Mucosa of rectum (tissue), 2 donors: ENCODE measurements around the gene RAD18.

Source experiments
- H3K27ac ChIP-seq, 2 donors: one replicate each; pipeline ENCODE4 v1.7.0; 2013; ENCODE audit warnings: inconsistent platforms in 2 of 2, low read depth in 2 of 2, low read length in 2 of 2
- H3K27me3 ChIP-seq, 2 donors: one replicate each; pipeline ENCODE4 v1.7.0; 2013; ENCODE audit warnings: low read length in 2 of 2; ENCODE audit not compliant: control insufficient read depth in 2 of 2, insufficient read depth in 2 of 2
- H3K36me3 ChIP-seq, 2 donors: one replicate each; pipeline ENCODE4 v1.7.0; 2013; ENCODE audit warnings: low read length in 2 of 2; ENCODE audit not compliant: control insufficient read depth in 2 of 2, insufficient read depth in 2 of 2
- H3K4me1 ChIP-seq, 2 donors: one replicate each; pipeline ENCODE4 v1.7.0; 2013; ENCODE audit warnings: low read length in 2 of 2, mild to moderate bottlenecking in 1 of 2; ENCODE audit not compliant: control insufficient read depth in 2 of 2, insufficient read depth in 2 of 2
- H3K4me3 ChIP-seq, 2 donors: one replicate each; pipeline ENCODE4 v1.7.0; 2013; ENCODE audit warnings: low read length in 2 of 2
- H3K9ac ChIP-seq, 2 donors: one replicate each; pipeline ENCODE4 v1.7.0; 2013; ENCODE audit warnings: low read length in 2 of 2, low read depth in 1 of 2, mild to moderate bottlenecking in 1 of 2
- H3K9me3 ChIP-seq, 2 donors: one replicate each; pipeline ENCODE4 v1.7.0; 2013; ENCODE audit warnings: low read length in 2 of 2; ENCODE audit not compliant: control insufficient read depth in 2 of 2
- donor health status: healthy.
- donor health status: Normal muscosa, but diverticular disease.

RAD18 gene

GRCh38 chr3:8853081-8853480, 110.2 kb downstream of the RAD18 start:
- H3K4me1 ChIP-seq: no peaks in the 10 kb centered on the region
- no peaks in the 10 kb centered on the region for H3K27me3 ChIP-seq
- H3K9me3 ChIP-seq: no peaks in the 10 kb centered on the region
- no peaks in the 10 kb centered on the region for H3K36me3 ChIP-seq
- H3K4me3 ChIP-seq: no peak overlapping the region
- H3K9ac ChIP-seq: no peak overlapping the region
- H3K27ac ChIP-seq: no peak overlapping the region

GRCh38 chr3:8852511-8852910, 110.8 kb downstream of the RAD18 start:
- Histone ChIP-seq H3K9ac (no peak overlapping the region), H3K27me3 (no peaks in the 10 kb centered on the region), H3K9me3 (no peaks in the 10 kb centered on the region), H3K4me3 (no peak overlapping the region), H3K36me3 (no peaks in the 10 kb centered on the region), H3K4me1 (no peaks in the 10 kb centered on the region), H3K27ac (no peak overlapping the region)

GRCh38 chr3:8851703-8852102, 111.6 kb downstream of the RAD18 start:
- H3K4me3 ChIP-seq: no peak overlapping the region
- no peak overlapping the region for H3K27ac ChIP-seq
- H3K36me3 ChIP-seq: no peaks in the 10 kb centered on the region
- no peaks in the 10 kb centered on the region for H3K27me3 ChIP-seq
- no peaks in the 10 kb centered on the region for H3K4me1 ChIP-seq
- no peak overlapping the region for H3K9ac ChIP-seq
- no peaks in the 10 kb centered on the region for H3K9me3 ChIP-seq

- H3K4me1 ChIP-seq: no peaks in the 10 kb centered on the region
- H3K36me3 ChIP-seq: no peaks in the 10 kb centered on the region
- no peak overlapping the region for H3K27ac ChIP-seq
- no peaks in the 10 kb centered on the region for H3K9me3 ChIP-seq
- H3K9ac ChIP-seq: no peak overlapping the region
- H3K27me3 ChIP-seq: no peaks in the 10 kb centered on the region
- H3K4me3 ChIP-seq: no peak overlapping the region
Measured at GRCh38 chr3:8848696-8849131, 114.6 kb downstream of the RAD18 start.

GRCh38 chr3:8847317-8847716, 116.0 kb downstream of the RAD18 start:
- Histone ChIP-seq H3K27me3 (no peaks in the 10 kb centered on the region), H3K27ac (no peak overlapping the region), H3K4me3 (no peak overlapping the region), H3K9me3 (no peaks in the 10 kb centered on the region), H3K36me3 (no peaks in the 10 kb centered on the region), H3K9ac (no peak overlapping the region), H3K4me1 (no peaks in the 10 kb centered on the region)

- H3K27ac ChIP-seq: no peak overlapping the region
- no peak overlapping the region for H3K9ac ChIP-seq
- H3K9me3 ChIP-seq: no peaks in the 10 kb centered on the region
- no peaks in the 10 kb centered on the region for H3K4me1 ChIP-seq
- no peaks in the 10 kb centered on the region for H3K36me3 ChIP-seq
- H3K27me3 ChIP-seq: no peaks in the 10 kb centered on the region
- H3K4me3 ChIP-seq: no peak overlapping the region
Measured at GRCh38 chr3:8846176-8846575, 117.1 kb downstream of the RAD18 start.

- no peak overlapping the region for H3K4me3 ChIP-seq
- H3K9ac ChIP-seq: no peak overlapping the region
- no peaks in the 10 kb centered on the region for H3K9me3 ChIP-seq
- H3K4me1 ChIP-seq: no peaks in the 10 kb centered on the region
- H3K36me3 ChIP-seq: no peaks in the 10 kb centered on the region
- no peaks in the 10 kb centered on the region for H3K27me3 ChIP-seq
- H3K27ac ChIP-seq: no peak overlapping the region
Measured at GRCh38 chr3:8845641-8846040, 117.6 kb downstream of the RAD18 start.

- H3K4me1 ChIP-seq: no peaks in the 10 kb centered on the region
- H3K4me3 ChIP-seq: no peak overlapping the region
- H3K36me3 ChIP-seq: no peaks in the 10 kb centered on the region
- H3K9me3 ChIP-seq: no peaks in the 10 kb centered on the region
- no peak overlapping the region for H3K27ac ChIP-seq
- H3K27me3 ChIP-seq: no peaks in the 10 kb centered on the region
- H3K9ac ChIP-seq: no peak overlapping the region
Measured at GRCh38 chr3:8843347-8843746, 119.9 kb downstream of the RAD18 start.

- no peak overlapping the region for H3K4me3 ChIP-seq
- no peak overlapping the region for H3K27ac ChIP-seq
- H3K9me3 ChIP-seq: no peaks in the 10 kb centered on the region
- no peak overlapping the region for H3K9ac ChIP-seq
- no peaks in the 10 kb centered on the region for H3K4me1 ChIP-seq
- H3K36me3 ChIP-seq: no peaks in the 10 kb centered on the region
- H3K27me3 ChIP-seq: no peaks in the 10 kb centered on the region
Measured at GRCh38 chr3:8842293-8842692, 121.0 kb downstream of the RAD18 start.

GRCh38 chr3:8841472-8841871, 121.8 kb downstream of the RAD18 start:
- Histone ChIP-seq H3K9me3 (no peaks in the 10 kb centered on the region), H3K9ac (no peak overlapping the region), H3K4me3 (no peak overlapping the region), H3K27me3 (no peaks in the 10 kb centered on the region), H3K27ac (no peak overlapping the region), H3K4me1 (no peaks in the 10 kb centered on the region), H3K36me3 (no peaks in the 10 kb centered on the region)

- Histone ChIP-seq H3K9me3 (no peaks in the 10 kb centered on the region), H3K27ac (no peak overlapping the region), H3K27me3 (no peaks in the 10 kb centered on the region), H3K36me3 (no peaks in the 10 kb centered on the region), H3K4me1 (no peaks in the 10 kb centered on the region), H3K9ac (no peak overlapping the region), H3K4me3 (no peak overlapping the region)
Measured at GRCh38 chr3:8840556-8840955, 122.7 kb downstream of the RAD18 start.
